NCI-H1694 treated with DMSO at 0.1 percent for 48 hours (cell line): ENCODE data around the gene GMPPA.

Experiments
- DNase-seq: peaks from one replicate; lab custom pipeline; 2025; lab: John Stamatoyannopoulos, UW

The GMPPA gene

DNA sequence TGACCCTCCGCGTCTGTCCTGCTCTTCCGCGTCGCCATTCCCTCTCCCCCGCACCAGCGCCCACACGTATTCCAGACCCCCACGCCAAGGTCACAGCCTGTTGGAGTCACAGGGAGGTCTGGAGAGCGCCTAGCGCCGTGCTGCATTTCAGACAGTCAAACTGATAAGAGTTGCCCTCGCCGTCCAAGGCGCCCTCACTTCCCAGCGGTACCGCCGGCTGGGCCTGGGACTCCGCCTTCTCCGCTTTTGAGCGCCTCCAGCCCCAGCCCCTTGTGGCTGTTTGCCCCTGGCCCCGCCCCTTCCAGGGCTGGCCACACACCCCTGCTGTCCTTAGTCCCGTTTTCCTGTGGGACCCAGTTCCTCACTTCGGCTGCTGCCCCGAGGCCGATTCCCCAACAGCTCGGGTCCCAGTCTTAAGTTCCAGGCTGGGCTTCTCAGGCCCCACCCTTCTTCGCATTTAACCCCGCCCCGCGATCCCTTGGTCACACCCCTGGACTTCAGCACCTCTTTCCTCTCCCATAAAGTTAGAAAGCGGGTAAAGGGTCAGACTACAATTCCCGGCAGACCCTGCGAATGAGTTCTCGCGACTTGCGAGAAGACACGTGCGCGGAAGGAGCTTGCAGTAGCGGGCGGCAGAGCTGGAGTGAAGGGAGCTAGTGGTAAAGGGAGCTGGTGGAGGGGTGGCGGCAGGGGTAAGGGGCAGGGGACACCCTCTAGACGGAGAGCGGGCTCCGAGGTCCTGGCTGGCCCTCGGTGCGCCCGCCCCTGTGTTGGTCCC lies at the start of gene GMPPA:
GMPPA (plus strand) TSS at position 612 of the 778 bp plus-strand sequence. CDS start 1,085 bp downstream, outside the sequence.
- DNase-seq = peak; percentile 99

DNA sequence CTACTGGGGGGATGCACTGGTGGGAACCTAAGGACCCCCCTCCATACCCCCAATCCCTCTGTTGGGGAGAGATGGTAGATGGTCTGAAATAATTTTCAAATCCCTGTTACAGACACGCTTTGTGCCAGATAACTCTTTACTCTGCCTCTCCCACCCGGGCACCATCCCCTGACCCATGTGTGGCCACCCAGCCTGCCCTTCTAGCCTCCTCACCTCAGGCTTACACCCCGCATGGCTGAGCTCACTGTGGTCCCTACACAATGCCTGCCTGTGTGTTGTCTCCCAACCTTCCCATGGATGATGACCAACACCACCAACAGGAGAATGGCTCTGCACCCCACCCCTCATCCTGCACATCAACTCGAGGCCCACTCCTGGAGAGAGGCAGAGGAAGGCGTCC lies 49.1 kb upstream of the GMPPA start:
- no peak for DNase-seq

DNA sequence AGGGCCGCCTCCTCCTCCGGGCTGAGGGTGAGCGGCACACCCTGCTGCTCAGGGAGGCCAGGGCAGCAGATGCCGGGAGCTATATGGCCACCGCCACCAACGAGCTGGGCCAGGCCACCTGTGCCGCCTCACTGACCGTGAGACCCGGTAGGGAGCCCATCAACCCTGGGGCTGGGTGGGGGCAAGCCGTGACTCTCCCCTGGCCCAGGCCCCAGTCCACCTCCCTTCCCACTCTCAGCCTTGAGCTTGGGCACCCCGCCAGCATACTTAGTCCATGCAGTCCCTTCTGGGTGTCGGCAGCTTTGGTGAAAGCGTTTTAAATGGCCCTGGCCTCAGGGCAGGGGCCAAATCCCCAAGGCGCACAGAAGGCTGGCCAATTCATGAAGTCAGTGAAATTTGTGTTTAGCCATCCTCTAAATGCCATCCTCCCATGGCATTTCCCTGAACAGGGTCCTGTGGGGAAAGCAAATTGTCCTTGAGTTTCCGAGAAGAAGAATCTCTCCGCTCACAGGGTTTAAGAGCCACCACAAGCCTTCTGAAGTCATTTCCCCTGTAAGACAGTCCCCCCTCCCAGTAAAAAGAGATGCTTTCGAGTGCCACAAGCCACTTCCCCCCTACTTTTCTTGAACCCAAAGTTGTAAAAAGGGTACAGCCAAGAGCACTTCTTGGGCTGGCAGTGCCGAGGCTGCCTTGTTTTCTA lies 46.9 kb upstream of the GMPPA start:
- DNase-seq = no peak

DNA sequence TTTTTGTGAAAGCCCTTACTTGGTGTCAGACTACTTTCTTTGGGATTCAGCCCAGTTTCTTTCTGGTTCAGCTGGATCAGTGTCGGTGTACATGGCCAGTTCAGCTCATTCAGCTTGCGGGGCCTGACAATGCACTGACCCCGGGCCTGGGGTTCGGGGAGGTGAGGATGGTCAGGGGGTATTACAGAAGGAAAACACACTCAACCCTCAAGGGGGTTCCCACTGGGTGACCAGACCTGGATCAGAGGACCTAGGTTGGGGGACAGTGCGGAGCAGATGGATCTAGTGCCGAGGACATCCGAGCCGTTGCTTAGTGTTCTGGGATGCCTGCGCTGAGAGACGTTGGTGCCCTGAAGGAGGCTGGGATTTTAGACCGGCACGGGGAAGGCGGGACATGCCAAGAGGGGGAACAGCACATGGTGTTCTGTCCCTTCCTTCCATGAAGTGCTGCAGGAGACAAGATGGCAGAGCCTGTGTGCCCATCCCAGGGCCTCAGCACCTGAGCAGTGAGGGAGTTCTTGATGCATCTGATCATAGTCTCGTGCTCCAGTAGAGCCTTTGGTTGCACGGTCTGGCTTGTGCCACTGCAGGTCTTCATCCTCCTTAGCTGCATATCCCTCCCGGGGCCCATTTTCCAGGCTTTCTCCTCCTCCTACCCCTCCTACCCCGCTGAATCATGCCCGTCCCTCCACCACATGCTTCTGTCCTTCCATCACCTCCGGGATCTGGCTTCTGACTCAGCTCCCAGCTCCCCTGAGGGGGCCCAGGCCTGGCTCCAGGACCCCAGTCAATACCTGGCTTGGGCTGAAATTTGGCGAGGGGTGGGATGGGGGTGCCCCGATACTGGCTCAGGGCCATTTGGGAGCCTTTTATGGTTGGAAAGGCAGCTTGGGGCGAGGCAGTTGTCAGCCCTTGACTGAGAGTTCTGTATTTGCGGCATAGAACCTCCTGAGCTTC lies 46.1 kb upstream of the GMPPA start:
- peak; percentile 67 for DNase-seq

DNA sequence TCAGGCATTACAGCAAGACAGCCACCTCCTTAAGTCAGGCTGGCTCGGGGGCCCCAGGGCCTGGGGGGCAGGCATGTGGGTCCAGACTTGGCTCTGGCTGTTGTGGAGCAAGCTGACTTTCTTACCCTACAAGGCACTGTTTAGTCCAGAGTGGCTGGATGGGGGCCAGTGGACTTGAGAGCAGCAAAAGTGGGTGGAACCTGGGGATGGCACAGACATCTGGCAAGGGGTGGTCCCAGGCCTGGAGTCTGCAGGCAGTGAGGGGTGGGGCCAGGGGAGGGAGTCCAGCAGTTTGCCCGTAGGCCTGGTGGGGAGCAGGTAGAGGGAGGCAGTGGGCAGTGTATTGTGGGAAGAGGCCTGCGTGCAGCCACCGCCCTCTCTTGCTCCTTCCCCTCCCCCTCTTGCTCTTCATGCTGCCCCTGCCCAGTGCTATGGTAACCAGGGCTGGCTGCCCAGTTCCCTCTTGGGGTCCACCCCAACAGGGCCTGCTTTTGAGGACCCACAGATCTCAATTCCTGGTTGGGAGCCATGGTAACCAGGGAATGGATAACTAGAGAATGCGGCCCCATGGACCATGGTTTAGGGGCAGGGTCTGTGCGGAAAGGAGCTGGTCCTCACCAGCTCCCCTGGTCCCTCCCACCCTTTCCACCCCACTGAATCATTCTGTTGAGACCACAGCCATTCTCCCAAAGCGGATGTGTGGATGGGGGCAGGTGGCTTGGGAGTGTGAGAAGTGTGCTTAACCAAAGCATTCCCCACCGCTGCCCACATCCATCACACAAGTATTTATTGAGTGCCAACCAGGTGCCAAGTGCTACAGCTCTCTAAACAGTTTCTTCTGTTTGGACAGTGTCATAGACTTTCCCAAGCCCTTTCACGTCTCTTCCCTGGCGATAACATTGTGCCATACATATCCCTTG lies 44.8 kb upstream of the GMPPA start:
- peak; percentile 63 for DNase-seq

DNA sequence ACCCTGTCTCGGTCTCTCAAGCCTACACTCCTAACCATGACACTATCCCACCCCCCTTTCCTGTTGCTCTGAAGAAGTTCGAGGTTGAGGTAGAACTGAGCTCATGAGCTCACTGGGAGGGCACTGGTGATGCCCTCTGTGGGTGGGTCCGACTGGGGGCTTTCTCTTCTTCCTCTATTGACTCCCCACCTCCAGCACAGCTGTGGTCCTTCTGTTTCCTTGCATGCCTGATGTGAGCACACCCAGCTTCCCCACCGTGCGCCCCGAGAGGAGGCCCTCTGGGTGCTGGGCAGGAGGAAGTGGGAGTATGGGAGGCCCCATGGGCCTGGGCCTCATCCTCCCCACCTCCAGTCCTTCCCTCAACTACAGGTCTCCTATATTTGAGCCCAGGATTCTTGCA lies 43.1 kb upstream of the GMPPA start:
- DNase-seq = no peak

DNA sequence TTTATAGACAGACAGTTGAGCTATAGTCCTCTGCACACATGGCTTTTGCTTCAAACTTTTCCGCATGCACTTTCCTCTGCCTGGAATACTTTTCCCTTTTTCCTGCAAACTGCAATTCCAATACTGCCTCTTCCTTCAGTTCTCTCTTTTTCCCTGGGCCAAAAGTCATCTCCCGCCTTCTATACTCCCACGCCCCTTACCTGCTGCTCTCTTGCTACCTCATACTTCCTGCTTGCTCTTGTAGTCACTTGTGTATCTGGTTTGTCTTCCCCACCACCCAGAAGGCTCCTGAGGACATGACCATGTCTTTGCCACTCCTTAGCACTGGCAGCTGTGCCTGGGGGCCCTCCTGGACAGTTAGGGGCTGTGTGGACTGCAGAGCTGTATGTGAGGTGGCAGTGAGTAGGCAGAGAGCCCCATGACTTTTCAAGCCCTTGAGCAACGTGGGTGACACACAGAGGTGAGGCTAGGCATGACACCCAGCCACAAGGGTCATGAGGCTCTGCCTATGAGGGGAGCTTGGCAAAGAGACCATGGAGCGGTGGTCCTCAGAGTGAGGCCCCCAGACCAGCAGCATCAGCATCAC lies 40.8 kb upstream of the GMPPA start:
- no peak for DNase-seq

DNA sequence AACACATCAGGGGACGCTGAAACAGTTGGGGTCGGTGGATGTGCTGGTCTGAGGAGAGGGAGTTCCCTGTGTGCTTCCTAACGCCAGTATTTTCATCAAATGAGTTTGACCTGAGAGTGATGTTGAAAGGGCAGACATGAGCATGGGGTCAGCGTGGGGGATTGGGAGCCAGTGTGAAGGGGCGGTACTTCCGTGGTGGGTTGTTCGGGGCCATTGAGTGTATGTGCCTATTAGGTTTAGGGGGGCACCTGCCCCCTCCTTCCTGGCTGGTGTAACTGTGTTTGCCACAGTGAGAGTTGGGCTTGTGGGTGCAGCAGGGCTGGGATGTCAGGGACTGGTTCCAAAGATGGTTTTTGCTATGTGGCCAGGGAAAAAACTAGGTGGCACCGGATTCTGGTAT lies 39.7 kb upstream of the GMPPA start:
- no peak for DNase-seq

DNA sequence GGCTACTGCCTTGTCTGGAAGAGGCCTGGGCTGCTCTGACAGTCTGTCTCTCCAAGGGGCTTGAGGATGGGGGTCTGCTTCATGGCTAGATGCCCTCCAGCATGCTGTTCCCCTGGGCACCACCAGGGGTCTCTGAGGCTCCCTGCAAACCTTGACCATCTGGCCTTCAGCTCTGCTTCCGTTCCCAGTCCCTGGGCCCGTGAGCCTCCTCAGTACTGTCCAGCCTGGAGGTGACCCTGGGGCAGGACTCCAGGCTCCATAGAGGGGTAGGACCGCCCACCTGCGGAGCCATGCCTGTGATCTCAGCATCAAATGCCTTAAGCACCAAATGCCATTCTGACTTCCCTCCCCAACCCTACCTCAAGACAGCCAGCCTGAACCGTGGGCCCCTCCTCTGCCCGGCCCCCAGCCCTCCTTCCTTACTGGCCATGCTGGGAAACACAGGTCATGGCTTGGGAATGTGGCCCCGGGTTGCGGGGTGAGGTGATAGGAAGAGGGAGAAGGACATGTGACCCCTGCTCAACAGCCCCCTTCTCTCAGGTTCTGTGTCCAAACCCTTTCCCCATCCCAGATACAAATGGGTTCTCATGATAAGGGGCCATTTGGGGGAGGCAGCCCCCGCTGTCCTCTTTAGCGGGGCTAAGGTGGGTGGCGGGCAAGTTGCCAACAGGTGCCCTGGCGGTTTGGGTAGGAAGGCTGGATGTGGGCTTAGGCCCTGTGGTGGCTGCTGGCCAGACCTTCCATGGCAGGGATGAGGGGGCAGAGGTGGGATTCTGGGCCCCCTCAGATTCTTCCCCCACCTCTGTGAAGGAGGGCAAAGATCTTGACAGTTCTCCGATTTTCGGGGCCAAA lies 39.0 kb upstream of the GMPPA start:
- DNase-seq = peak; percentile 30

DNA sequence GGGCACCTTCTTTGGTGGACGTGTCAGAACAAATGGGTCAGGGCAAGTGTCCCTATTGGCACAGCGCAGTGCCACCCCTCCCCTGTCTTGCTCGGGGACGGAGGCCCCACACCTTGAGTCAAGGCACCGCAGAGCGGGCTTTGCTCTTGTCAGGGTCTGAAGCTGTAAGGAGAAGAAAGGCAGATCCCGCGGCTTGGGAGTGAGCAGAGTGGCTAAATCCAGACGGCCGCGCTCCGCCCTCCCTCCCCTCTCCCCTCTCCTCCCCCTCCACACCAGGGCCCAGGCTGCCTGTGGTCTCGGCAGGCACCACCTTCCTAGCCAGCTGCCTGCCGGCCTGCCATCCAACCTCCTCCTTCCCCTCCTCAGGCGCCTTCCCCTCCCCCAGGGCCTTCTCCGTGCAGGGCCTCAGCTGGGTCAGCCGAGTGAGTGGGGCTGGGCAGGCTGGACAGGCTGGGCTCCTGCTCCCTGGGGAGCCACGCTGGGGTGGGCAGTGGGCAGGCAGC lies 38.2 kb upstream of the GMPPA start:
- no peak for DNase-seq

DNA sequence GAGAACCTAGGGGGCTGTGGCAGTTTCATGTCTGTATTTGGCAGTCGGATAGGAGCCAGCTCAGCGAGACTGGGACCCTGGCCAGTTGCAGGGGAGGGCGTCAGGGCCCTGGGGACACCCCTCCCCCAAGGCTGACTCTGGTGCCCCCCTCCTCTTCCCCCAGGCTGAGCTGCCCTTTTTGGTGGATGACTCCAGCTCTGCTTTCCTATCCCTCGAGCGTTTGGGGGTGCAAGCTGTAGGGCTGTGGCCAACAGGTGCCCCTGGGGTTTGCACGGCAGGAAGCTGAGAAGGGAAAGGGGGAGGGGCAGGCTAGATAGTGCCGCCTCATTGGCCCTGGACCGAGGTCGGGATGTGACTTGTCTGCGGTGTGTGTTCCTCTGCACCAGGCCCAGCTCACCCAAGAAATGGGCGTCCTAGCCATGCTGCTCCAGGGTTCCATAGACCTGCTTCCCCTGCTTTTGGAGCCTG lies 37.6 kb upstream of the GMPPA start:
- no peak for DNase-seq

DNA sequence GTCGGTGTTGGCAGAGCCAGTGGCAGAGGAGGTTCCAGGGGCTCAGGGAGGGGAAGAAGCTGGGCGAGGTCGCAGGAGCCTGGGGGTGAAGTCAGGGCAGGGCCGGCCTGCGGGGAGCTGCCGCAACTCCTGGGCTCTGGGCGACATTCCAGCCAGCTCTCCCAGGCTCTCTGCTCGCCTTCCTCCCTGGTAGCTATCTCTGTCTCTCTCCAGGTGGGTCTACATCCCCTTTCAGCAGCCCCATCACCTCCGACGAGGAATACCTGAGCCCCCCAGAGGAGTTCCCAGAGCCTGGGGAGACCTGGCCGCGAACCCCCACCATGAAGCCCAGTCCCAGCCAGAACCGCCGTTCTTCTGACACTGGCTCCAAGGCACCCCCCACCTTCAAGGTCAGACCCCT lies 37.0 kb upstream of the GMPPA start:
- no peak for DNase-seq

DNA sequence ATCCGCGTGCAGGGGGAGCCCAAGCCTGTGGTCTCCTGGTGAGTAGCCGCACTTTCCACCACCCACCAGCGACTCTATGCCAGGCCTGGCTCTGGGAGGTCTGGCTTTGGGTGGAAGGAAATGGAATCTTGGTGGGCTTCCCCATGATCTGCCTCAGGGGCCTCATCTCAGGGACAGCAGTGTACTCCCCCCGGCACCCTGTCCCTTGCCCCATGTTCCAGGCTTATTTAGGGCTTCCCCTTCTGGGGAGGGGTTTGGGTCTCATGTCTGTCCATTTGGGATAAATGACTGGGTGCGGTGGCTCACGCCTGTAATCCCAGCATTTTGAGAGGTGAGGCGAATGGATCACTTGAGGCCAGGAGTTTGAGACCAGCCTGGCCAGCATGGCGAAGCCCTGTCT lies 36.3 kb upstream of the GMPPA start:
- no peak for DNase-seq

DNA sequence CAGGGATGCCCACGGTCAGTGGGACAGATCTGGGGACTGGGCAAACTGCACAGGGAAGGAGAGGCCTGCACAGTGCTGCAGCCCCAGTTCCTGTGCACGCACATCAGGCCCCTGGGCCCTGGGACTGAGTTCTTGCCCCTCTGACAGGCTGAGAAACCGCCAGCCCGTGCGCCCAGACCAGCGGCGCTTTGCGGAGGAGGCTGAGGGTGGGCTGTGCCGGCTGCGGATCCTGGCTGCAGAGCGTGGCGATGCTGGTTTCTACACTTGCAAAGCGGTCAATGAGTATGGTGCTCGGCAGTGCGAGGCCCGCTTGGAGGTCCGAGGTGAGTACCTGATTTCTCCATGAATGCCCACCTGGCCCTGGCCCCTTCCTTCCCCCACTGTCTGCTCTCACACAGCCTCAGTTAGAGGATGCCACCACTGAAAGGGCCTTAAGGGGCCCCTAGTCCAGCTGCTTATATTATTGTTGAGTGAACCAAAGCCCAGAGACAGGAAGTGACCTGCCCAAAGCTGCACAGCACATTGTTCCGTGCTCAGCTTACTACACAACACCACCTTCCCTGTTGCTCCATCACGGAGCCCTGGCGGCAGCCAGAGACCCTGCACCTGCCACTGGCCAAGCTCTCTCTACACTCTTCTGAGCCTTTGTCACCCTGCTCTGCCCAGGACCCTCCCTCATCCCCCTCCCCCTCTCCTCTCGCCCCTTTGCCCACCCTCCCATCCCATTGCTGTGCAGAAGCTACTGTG lies 34.2 kb upstream of the GMPPA start:
- no peak for DNase-seq

DNA sequence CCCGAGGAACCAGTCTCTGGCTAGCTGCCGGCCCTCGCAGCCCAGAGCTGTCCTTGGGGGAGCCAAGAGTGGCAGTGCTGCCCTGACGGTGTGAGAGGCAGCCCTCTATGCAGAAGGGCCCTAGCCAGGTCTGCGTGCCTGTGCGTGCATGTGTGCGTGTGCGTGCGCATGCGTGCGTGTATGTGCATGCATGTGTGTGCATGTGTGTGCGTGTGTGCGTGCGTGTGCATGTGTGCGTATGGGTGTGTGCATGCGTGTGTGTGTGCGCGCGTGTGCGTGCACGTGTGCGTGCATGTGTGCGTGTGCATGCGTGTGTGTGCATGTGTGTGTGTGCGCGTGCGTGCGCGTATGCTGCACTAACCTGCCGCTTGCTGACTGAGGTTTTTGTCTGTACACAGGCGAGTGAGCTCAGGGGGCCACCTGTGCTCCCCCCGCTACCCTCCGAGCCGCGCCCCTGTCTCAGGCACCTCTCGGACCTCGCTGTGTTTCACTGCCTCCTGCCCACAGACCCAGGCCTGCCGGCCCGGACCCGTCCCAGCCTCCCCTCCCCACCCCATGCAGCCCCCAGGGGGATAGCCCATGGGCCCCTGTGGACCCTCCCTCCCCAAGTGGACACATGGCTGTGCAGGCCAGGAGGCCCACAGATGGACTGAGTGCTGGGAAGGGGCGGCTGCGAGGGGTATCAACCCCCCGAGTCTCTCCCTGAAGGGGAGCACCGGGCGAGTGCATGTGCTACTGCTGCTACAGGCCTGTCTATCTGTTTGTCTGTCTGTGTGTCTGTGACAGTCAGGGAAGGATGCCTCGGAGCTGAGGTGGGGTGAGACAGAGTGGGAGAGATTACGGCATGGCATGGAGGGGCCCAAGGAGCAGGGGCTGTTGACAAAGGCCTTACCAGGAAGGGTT lies 32.8 kb upstream of the GMPPA start:
- DNase-seq = no peak

DNA sequence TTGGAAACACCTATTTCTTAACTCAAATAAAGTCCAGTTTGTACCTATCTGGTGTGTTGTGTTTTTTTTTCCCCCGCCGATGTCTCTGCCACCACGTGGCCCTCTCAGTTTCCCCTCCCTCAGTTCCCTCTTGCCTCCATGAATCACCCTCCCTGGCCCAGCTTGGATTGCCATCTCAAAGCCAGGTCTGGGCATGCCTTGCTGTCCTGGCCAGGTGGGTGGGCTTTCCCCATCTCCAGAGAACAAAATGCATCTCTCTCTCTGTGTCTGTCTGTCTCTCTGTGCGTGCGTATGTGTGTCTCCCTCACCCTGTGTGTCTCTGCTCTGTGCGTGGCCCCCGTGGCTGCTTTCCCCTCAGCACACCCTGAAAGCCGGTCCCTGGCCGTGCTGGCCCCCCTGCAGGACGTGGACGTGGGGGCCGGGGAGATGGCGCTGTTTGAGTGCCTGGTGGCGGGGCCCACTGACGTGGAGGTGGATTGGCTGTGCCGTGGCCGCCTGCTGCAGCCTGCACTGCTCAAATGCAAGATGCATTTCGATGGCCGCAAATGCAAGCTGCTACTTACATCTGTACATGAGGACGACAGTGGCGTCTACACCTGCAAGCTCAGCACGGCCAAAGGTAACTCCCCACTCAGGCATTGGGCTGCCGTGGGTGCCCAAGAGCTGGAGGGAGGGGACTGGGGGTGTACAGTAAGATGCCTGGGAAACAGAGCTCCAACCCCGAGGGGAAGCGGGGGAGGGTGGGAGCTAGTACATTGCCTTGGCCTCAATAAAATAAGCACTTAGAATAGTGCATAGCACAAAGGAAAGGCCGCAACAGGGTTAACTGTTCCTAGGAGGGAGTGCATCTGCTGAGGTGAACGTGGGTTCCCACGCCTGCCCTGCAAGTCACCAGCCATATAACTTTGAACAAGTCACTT lies 31.6 kb upstream of the GMPPA start:
- no peak for DNase-seq

DNA sequence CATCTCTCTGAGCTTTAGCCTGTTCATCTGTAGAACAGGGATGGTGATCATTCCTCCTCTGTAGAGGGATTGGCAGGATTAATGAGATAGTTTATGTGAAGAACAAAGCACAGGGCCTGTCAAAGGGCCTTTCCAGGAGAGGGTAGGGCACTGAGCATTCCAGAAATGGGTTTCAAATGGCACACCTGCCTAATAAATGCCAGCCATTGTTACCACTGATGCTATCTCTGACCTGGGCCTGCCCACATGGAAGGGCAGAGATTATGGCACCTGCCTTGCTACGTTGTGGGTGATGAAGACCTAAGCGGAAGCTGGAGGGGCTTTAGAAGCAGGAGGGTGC lies 31.0 kb upstream of the GMPPA start:
- DNase-seq = no peak
